ENCODE data around the gene FAM171A2. TPM values are rescaled to one million over a fixed set of nuclear protein-coding genes. Genes with fewer than 3 reads are reported as not detected.
A peak's percentile ranks its signal among the peaks of the same experiment; 100 is the strongest.

The FAM171A2 gene
- polyA plus RNA-seq, 1 experiment: 2.3 TPM

GRCh38 chr17:44318077-44318892 is 45.4 kb downstream of the FAM171A2 start:
- CTCF ChIA-PET: interaction anchor here (1.1 to 2.3 kb wide), 2 partner anchors 28 to 108 kb away, joined by 3 to 9 read pairs; no protein-coding TSS in a partner anchor
- no peak for DNase-seq (ENCODE audit: low read depth)
- peaks cover 18% of the 10 kb centered on the region for H3K36me3 ChIP-seq (ENCODE audit: control insufficient read depth, insufficient read depth, low read length)
- POLR2A ChIA-PET: interaction anchor here (0.6 kb wide), 1 partner anchor 13 kb away, joined by 6 read pairs; no protein-coding TSS in a partner anchor
- H3K4me3 ChIP-seq (ENCODE audit: low read depth, low read length): no peak overlapping the region
- peaks cover 30% of the 10 kb centered on the region for H3K27me3 ChIP-seq (ENCODE audit: control insufficient read depth, insufficient read depth, low read length)
- no peak for TF ChIP-seq CTCF (IDR thresholded peaks at IDR 0.05; ENCODE audit: insufficient read depth, low read depth, low read length)

- peaks cover 18% of the 10 kb centered on the region for H3K36me3 ChIP-seq (ENCODE audit: control insufficient read depth, insufficient read depth, low read length)
- no peak for TF ChIP-seq CTCF (IDR thresholded peaks at IDR 0.05; ENCODE audit: insufficient read depth, low read depth, low read length)
- H3K4me3 ChIP-seq (ENCODE audit: low read depth, low read length): no peak overlapping the region
- peaks cover 30% of the 10 kb centered on the region for H3K27me3 ChIP-seq (ENCODE audit: control insufficient read depth, insufficient read depth, low read length)
- POLR2A ChIA-PET: no interaction called here
- DNase-seq (ENCODE audit: low read depth): no peak
- CTCF ChIA-PET: interaction anchor here (1.1 to 2.3 kb wide), 2 partner anchors 28 to 107 kb away, joined by 3 to 9 read pairs; no protein-coding TSS in a partner anchor
Observed at GRCh38 chr17:44317545-44317944, 46.1 kb downstream of the FAM171A2 start.

- Histone ChIP-seq H3K4me3 (ENCODE audit: low read depth, low read length) (peak overlapping the region; percentile 40; the same call in 1 of the 2 replicates), H3K36me3 (ENCODE audit: control insufficient read depth, insufficient read depth, low read length) (peaks cover 11% of the 10 kb centered on the region), H3K27me3 (ENCODE audit: control insufficient read depth, insufficient read depth, low read length) (peaks cover 30% of the 10 kb centered on the region)
- no peak for TF ChIP-seq CTCF (IDR thresholded peaks at IDR 0.05; ENCODE audit: insufficient read depth, low read depth, low read length)
- POLR2A ChIA-PET: interaction anchor here (0.6 to 0.9 kb wide), 2 partner anchors 36 to 97 kb away, joined by 4 to 10 read pairs; partner anchors contain the start of gene UBTF
- CTCF ChIA-PET: interaction anchor here (0.7 to 1.1 kb wide), 2 partner anchors 97 to 99 kb away, joined by 3 to 4 read pairs; no protein-coding TSS in a partner anchor
- no peak for DNase-seq (ENCODE audit: low read depth)
Observed at GRCh38 chr17:44315760-44316731, 47.6 kb downstream of the FAM171A2 start.

GRCh38 chr17:44314869-44315661 is 48.6 kb downstream of the FAM171A2 start:
- Histone ChIP-seq H3K36me3 (ENCODE audit: control insufficient read depth, insufficient read depth, low read length) (peaks cover 4% of the 10 kb centered on the region; the same call in 1 of the 2 replicates), H3K27me3 (ENCODE audit: control insufficient read depth, insufficient read depth, low read length) (peaks cover 30% of the 10 kb centered on the region), H3K4me3 (ENCODE audit: low read depth, low read length) (peak overlapping the region; percentile 40)
- TF ChIP-seq CTCF (IDR thresholded peaks at IDR 0.05; ENCODE audit: insufficient read depth, low read depth, low read length): no peak
- ChIA-PET POLR2A (no interaction called here), CTCF (interaction anchor here (0.7 to 1.2 kb wide), 3 partner anchors 17 to 105 kb away, joined by 3 read pairs; no protein-coding TSS in a partner anchor)
- no peak for DNase-seq (ENCODE audit: low read depth)

Measured in BJ (cell line).